Stimulated activated CD8-positive, alpha-beta memory T cell treated with anti-CD3 and anti-CD28 coated beads, Interleukin-12 subunit alpha, Interleukin-12 subunit beta, amount 100 ng/mL, for 1 hour (primary cell): Measurements from ENCODE around the gene RNF40.

ENCODE experiments used
- DNase-seq: peaks from one replicate; pipeline ENCODE4 v3.0.0-alpha.2; 2020; ENCODE audit warnings: low read depth

Gene RNF40

GRCh38 chr16:30740364-30741251 is 21.5 kb upstream of the RNF40 start:
- DNase-seq = no peak

DNA sequence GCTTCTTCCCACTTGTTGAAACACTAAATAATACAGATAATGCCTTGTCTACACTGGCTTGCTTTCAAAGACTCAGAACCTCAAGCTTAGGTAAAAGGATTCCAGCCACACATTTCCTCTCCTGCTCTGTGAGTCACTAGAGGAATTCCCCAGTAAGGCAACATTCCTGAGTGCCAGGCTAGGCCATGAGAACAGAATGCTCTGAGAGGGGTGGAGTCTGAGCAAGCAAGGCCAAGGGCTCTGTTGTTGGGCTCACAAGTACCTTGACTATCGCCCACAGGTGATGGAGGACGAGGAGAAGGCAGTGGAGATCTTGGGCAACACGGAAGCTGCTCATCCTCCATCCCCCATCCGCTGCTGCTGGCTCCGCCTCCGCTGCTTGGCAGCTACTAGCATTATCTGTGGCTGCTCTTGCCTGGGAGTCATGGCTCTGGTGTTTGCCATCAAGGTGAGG is 20.6 kb upstream of the RNF40 start:
- DNase-seq = no peak

- DNase-seq = no peak
Measured at GRCh38 chr16:30743716-30744115, 18.4 kb upstream of the RNF40 start.

- no peak for DNase-seq
Measured at GRCh38 chr16:30744183-30744582, 17.9 kb upstream of the RNF40 start.

- DNase-seq = no peak
Measured at GRCh38 chr16:30745082-30745481, 17.0 kb upstream of the RNF40 start.

GRCh38 chr16:30746638-30747175 is 15.4 kb upstream of the RNF40 start:
- no peak for DNase-seq

DNA sequence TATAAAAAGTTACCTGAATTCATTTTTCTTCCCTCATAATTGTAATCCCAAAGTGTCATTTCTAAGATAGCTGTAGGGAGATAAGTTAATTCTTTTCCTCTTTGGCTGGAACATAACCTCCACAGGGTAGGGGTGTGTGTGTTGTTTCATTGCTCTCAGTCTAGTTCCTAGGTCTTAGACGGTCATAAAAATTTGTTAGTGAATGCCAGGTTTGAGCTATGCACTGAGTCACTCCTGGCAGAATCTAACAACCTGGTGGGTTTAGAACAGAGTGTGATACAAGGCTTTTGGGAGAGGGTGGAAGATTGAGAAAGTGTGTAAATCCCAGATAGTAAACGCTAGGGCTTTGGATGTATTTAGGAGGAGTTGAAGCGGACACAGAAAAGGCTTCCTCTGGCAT is 14.8 kb upstream of the RNF40 start:
- DNase-seq = no peak

DNA sequence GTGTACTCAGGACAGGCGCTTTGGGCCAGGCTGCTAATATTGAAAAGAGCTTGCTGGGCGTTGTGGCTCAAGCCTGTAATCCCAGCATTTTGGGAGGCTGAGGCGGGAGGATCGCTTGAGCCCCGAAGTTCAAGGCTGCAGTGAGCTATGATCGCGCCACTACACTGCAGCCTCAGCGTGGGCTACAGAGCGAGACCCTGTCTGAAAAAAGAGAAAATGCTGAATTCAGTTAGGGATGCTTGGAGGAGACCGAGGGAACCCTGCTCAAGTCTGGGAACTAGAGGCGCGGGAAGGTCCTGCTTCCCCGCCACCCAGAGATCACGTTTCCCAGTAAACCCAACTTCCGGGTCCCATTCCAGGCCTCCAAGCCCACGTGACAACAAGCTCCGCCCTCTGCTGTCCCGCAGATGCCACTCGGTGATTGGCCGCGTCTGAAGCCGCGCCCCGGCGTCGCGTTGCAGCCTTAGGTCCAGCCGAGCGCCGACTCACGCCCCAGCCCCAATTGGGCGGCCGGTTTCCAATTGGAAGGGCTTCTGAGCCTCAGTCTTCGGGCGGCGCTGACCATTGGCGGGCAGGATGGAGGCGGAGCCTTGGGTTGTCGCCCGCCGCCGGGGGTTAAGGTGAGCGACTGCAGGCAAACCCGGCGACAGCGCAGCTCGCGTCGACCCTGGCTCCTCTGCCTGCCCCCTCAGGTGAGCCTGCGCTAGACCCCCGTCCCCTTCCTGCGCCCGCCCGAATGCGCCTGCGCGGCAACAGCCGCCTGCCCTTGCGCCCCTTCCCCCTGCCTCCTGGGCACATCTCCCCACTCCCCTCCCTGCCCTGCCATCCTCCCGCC is 14.1 kb upstream of the RNF40 start, which contains the start of gene PHKG2:
TSS of gene PHKG2 (plus strand) at position 627 of the 835 bp plus-strand sequence. CDS start 396 bp downstream, outside the sequence.
- peak; percentile 90 for DNase-seq

DNA sequence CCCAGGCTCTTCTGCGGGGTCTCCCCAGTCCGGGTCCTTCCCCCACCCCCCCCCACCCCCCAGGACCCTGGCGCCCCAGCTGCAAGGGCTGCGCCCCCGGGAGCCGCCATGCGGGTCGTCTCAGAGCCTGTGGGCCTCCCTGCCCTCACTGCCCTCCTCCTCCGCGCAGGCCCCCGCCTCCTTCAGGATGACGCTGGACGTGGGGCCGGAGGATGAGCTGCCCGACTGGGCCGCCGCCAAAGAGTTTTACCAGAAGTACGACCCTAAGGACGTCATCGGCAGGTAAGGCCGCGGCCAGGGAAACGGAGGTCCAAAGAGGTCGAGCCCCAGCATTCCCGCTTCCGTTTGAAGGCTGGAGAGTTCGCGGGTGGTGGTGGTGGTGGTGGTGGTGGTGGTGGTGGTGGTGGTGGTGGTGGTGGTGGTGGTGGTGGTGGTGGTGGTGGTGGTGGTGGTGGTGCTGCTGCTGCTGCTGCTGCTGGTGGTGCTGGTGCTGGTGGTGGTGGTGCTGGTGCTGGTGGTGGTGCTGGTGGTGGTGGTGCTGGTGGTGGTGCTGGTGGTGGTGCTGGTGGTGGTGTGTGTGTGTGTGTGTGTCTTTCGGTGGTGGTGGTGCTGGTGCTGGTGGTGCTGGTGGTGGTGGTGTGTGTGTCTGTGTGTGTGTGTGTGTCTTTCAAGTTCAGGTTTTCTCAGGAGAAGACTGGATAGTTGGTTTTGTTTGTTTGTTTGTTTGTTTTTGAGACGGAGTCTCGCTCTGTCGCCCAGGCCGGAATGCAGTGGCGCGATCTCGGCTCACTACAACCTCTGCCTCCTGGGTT is 13.3 kb upstream of the RNF40 start:
- DNase-seq = no peak

GRCh38 chr16:30750201-30750600 is 11.9 kb upstream of the RNF40 start:
- no peak for DNase-seq

- no peak for DNase-seq
Measured at GRCh38 chr16:30750876-30751465, 11.2 kb upstream of the RNF40 start.

- DNase-seq = no peak
Measured at GRCh38 chr16:30753596-30753995, 8.5 kb upstream of the RNF40 start.

DNA sequence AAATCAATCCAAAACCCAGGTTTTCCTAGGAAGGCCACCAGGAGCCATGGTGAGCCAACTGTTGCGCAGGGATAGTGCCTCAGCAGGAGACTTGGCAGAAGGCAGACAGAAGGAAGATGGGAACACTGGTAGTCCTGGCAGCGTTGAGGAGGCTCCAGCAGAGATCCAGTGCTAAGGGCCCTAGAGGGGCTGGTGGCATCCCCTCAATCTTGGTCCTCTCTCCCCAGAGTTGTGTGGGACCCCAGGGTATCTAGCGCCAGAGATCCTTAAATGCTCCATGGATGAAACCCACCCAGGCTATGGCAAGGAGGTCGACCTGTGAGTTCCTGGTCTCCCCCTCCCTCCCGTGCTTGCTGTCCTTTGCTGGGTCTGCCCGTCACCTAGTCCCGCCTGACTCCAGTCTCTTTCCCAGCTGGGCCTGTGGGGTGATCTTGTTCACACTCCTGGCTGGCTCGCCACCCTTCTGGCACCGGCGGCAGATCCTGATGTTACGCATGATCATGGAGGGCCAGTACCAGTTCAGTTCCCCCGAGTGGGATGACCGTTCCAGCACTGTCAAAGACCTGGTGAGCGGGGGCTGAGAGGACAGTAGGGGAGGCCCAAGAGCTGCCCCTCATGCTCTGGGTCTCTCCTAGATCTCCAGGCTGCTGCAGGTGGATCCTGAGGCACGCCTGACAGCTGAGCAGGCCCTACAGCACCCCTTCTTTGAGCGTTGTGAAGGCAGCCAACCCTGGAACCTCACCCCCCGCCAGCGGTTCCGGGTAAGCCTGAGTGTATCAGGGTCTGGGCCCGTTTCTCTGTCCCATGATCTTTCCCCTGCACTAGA is 6.0 kb upstream of the RNF40 start:
- no peak for DNase-seq

GRCh38 chr16:30756781-30757100 is 5.4 kb upstream of the RNF40 start:
- DNase-seq = no peak

DNA sequence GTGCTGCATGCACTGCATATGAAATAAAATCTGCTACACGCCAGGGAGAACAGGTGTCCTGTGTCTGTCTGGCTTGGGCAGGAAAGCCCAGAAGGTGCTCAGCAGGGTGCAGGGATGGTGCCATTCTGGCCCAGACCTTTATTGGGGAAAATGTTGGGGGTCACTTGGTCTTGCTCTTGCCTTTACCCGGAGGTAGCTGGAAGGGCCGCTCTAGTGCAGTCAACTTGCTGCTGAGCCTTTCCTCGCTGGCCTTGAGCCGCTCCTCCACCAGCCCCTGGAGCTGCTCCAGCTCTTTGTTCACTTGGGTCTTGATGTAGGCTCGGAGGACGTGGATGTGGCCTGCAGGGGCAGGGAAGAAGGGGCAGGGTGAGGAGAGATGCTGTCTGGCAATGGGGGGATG is 4.8 kb upstream of the RNF40 start:
- no peak for DNase-seq

DNA sequence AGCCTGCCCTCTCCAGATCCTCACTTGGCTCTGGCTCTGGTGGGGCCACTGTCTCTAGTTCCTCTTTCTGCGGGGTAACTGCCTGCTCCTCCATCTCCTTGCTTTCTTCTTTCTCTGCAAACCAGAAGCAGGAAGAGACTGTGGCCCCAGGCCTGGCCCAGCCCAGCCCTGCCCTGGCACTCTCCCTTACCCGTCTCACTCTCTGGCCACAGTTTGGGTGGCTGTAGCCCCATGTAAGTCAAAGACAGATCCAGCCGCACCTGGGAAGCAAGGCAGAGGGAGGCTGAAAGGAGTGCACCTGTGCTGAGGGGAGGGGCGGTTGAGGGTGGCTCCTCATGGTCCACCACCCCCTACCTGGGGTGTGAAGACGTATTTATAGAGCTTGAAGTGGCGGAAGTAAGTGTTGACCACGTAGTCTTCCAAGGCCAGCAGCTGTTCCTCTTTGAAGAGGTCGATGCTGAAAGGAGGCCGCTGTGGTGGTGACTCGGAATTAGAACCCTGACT is 3.1 kb upstream of the RNF40 start:
- DNase-seq = no peak

DNA sequence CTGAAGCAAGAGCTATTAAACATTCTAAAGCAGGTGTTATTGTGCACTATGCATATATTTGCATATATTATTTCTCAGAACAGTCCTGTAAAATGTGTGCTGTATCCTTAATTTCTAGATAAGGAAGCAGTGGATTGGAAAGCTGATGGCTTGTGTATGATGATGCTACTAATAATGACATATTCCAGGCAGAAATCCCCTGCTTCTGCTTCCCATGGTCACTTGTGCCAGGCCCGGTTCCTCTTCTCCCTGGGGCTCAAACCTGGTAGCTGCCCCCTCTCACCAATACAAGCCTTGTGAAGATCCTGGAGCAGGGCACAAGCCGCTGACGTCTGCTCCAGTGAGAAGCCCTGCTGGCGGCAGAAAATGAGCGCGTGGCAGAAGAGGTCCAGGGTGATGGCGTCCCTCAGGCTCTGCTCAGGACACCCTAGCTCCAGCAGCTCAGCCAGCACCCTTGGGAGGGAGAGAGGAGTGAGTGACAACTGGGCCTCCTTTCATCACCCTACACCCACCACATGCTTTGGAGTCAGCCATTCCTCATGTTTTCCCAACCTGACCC is 2.0 kb upstream of the RNF40 start:
- no peak for DNase-seq

DNA sequence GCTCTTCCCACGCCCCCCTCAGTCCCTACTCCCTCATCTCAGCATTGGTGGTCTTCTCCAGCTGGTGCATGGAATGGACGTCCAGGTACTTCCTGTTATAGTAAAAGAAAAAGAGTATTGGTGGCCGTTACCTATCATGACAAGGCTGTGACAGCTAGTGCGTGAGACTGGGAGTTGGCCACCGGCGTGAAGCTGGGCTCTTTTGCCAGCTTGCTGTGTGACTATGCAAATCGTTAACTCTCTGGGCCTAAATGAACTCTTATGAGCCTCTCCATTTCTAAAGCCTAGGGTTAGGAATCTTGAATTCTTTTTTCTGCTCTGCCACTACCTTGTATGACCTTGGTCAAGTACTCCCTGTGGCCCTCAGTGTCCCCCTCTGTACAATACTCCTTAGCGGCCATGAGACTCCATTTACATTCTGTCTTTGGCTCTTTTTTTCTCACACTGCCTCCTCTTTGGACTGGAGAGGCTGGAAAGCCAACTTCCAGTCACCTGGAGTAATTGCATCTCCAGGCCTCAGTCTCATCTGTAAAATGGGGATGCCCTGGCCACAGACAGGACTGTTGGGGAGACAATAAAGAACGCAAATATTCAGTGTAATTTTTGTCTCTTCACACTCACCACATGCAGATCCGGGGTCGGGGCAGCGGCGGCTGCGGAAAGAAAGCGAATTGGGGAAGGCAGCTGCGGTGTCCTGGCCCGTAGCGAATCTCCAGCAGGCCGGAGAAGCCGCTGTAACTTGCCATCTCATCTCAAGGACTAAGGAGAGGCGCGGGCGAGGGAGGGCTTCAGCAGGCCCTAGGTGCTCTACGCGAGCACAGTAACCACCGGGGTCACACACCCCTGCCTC is 1.3 kb upstream of the RNF40 start:
- DNase-seq = no peak

- peak; percentile 15 for DNase-seq
Measured at GRCh38 chr16:30761427-30761927, 645 bp upstream of the RNF40 start.
